ENCODE data around the gene STK38. TPM values are rescaled to one million over a fixed set of nuclear protein-coding genes. Genes with fewer than 3 reads are reported as not detected.
A peak's percentile ranks its signal among the peaks of the same experiment; 100 is the strongest.

STK38 gene
- total and polyA plus RNA-seq, 3 experiments from 2014 or later: 44.9 to 110 (median 47.6) TPM

DNA sequence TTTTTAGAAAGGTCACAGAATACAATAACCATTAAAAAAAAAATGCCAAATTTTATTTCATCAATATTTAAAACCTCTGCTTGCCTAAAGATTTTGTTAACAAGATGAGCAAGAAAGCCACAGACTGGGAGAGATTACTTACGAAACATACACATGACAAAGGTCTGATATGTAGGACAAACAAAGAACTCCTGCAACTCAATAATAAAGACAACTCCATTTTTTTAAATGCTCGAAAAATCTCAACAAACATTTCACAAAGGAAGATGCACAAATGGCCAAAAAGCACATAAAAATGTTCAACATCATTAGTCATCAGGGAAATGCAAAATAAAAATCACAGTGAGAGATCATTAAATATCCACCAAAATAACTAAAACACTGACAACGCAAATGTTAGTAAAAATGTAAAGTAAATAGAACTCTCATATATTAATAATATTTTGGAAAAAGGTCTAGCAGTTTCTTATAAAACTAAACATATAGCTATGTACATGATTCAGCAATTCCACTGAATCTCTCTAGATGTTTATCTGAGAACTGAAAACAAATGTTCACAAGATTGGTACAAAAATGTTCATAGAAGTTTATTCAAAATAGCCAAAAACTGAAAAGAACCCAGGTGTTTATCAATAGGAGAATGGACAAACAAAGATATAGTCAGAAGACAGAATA lies 10.3 kb downstream of the STK38 start:
- POLR2A ChIA-PET: interaction anchor here (0.6 kb wide), 1 partner anchor 36 kb away, joined by 3 read pairs; no protein-coding TSS in a partner anchor
- H3K4me1 Mint-ChIP-seq: peaks cover 69 to 88% (median 80%) of the 10 kb centered on the region in 3 donors
- Histone ChIP-seq H3K4me1 (ENCODE audit: insufficient read depth, low read length) (peaks cover 71% of the 10 kb centered on the region), H3K27me3 (ENCODE audit: insufficient read depth, low read length, poor library complexity, severe bottlenecking) (no peaks in the 10 kb centered on the region), H3K9me3 (ENCODE audit: low read length) (no peaks in the 10 kb centered on the region), H3K4me3 (ENCODE audit: low read length) (no peak overlapping the region), H3K27ac (ENCODE audit: low read depth, low read length) (no peak overlapping the region), H3K36me3 (ENCODE audit: insufficient read depth, low read length) (peaks cover 41% of the 10 kb centered on the region)
- no peak for DNase-seq
- H3K27me3 Mint-ChIP-seq: no peaks in the 10 kb centered on the region
- CTCF ChIA-PET: no interaction called here
- peak overlapping the region in 5 of 7 donors; percentile 8 to 61 (median 37) for H3K4me3 Mint-ChIP-seq
- H3K9me3 Mint-ChIP-seq: no peaks in the 10 kb centered on the region
- H3K27ac Mint-ChIP-seq: peak overlapping the region in 7 of 8 donors; percentile 9 to 91 (median 65)
- H3K36me3 Mint-ChIP-seq: peaks cover 23 to 87% (median 24%) of the 10 kb centered on the region in 3 donors

DNA sequence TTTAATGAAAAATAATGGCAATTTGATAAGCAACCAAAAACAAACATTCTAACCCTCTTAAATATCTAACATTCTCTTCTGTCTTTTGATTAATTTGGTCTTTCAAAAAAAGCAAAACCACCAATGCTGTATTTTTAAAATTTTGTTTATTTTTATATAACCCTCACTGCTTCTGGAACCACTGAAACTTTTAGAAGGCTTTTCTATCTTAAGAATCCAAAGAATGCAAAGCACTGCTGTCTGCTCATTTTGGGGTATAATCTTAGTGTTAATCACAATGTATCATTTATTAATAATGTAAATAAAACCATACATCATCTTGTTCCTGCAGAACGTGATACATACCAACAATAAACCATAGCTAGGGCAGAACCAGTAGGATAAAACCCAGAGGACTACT lies 14.0 kb downstream of the STK38 start:
- Mint-ChIP-seq H3K27me3 (no peaks in the 10 kb centered on the region), H3K4me3 (peak overlapping the region in 3 of 7 donors; percentile 6 to 62 (median 24)), H3K36me3 (peaks cover 20 to 93% (median 24%) of the 10 kb centered on the region in 3 donors), H3K27ac (peak overlapping the region in 6 of 8 donors; percentile 17 to 59 (median 48)), H3K9me3 (no peaks in the 10 kb centered on the region), H3K4me1 (peaks cover 65 to 89% (median 79%) of the 10 kb centered on the region in 3 donors)
- Histone ChIP-seq H3K27me3 (ENCODE audit: insufficient read depth, low read length, poor library complexity, severe bottlenecking) (no peaks in the 10 kb centered on the region), H3K4me1 (ENCODE audit: insufficient read depth, low read length) (peaks cover 64% of the 10 kb centered on the region), H3K36me3 (ENCODE audit: insufficient read depth, low read length) (peaks cover 40% of the 10 kb centered on the region), H3K9me3 (ENCODE audit: low read length) (no peaks in the 10 kb centered on the region), H3K27ac (ENCODE audit: low read depth, low read length) (no peak overlapping the region), H3K4me3 (ENCODE audit: low read length) (no peak overlapping the region)
- no peak for DNase-seq
- ChIA-PET POLR2A (interaction anchor here (0.7 to 1.2 kb wide), 3 partner anchors 11 to 61 kb away, joined by 3 to 6 read pairs (median 3); partner anchors contain the start of gene SRSF3), CTCF (interaction anchor here (1.4 to 1.8 kb wide), 2 partner anchors 66 to 82 kb away, joined by 4 to 5 read pairs; no protein-coding TSS in a partner anchor)

DNA sequence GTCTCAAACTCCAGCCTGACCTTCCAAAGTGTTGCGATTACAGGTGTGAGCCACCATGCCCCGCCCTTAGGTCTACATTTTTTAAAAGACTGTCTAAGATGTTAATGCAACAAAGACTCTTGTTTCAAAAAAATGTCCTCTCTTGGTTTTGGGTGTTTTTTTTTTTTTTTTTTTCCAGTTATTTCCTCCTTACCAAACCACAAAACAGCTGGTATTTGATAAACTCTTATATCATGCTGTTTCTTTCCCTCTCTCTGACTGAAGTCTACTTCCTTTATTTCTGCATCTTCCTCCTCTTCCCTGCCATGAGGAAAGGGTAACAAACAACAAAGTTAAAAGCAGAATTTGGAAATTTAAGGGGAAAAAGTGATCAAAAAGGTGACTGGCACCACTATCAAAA lies 21.2 kb downstream of the STK38 start:
- ChIA-PET CTCF (no interaction called here), POLR2A (no interaction called here)
- H3K36me3 Mint-ChIP-seq: peaks cover 12 to 87% (median 26%) of the 10 kb centered on the region in 3 donors
- peak overlapping the region in 3 of 8 donors; percentile 66 to 81 (median 79) for H3K27ac Mint-ChIP-seq
- Histone ChIP-seq H3K4me3 (ENCODE audit: low read length) (no peak overlapping the region), H3K4me1 (ENCODE audit: insufficient read depth, low read length) (peaks cover 31% of the 10 kb centered on the region), H3K27ac (ENCODE audit: low read depth, low read length) (no peak overlapping the region), H3K27me3 (ENCODE audit: insufficient read depth, low read length, poor library complexity, severe bottlenecking) (no peaks in the 10 kb centered on the region), H3K9me3 (ENCODE audit: low read length) (no peaks in the 10 kb centered on the region), H3K36me3 (ENCODE audit: insufficient read depth, low read length) (peaks cover 49% of the 10 kb centered on the region)
- peak overlapping the region in 1 of 7 donors; percentile 13 for H3K4me3 Mint-ChIP-seq
- no peak for DNase-seq
- peaks cover 40 to 69% (median 58%) of the 10 kb centered on the region in 3 donors for H3K4me1 Mint-ChIP-seq
- H3K27me3 Mint-ChIP-seq: no peaks in the 10 kb centered on the region
- H3K9me3 Mint-ChIP-seq: no peaks in the 10 kb centered on the region

DNA sequence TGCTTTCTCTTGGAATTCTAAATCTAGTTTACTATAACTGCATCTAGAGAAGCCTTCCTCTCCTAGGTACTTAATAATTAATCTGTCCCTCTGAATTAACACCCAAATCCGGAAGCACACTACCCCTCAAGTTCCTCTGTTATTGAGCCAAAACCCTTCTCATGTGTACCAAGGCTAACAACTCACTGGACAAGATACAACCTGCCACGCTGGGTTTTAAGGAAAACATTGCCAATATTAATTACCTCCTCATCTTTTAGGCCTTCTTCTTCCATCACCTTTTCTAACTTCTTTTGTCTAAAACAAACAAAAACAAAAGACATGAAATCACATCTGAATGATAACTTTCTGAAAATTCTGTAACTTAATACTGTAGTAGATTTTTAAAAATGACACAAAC lies 21.9 kb downstream of the STK38 start:
- no peaks in the 10 kb centered on the region for H3K27me3 ChIP-seq (ENCODE audit: insufficient read depth, low read length, poor library complexity, severe bottlenecking)
- POLR2A ChIA-PET: no interaction called here
- CTCF ChIA-PET: no interaction called here
- no peak overlapping the region for H3K4me3 Mint-ChIP-seq
- no peaks in the 10 kb centered on the region for H3K9me3 ChIP-seq (ENCODE audit: low read length)
- H3K27ac Mint-ChIP-seq: peak overlapping the region in 1 of 8 donors; percentile 60
- peaks cover 56% of the 10 kb centered on the region for H3K36me3 ChIP-seq (ENCODE audit: insufficient read depth, low read length)
- no peaks in the 10 kb centered on the region for H3K27me3 Mint-ChIP-seq
- H3K9me3 Mint-ChIP-seq: no peaks in the 10 kb centered on the region
- no peak overlapping the region for H3K4me3 ChIP-seq (ENCODE audit: low read length)
- no peak overlapping the region for H3K27ac ChIP-seq (ENCODE audit: low read depth, low read length)
- peaks cover 39 to 70% (median 58%) of the 10 kb centered on the region in 3 donors for H3K4me1 Mint-ChIP-seq
- no peak for DNase-seq
- peaks cover 32% of the 10 kb centered on the region for H3K4me1 ChIP-seq (ENCODE audit: insufficient read depth, low read length)
- peaks cover 12 to 85% (median 29%) of the 10 kb centered on the region in 3 donors for H3K36me3 Mint-ChIP-seq

DNA sequence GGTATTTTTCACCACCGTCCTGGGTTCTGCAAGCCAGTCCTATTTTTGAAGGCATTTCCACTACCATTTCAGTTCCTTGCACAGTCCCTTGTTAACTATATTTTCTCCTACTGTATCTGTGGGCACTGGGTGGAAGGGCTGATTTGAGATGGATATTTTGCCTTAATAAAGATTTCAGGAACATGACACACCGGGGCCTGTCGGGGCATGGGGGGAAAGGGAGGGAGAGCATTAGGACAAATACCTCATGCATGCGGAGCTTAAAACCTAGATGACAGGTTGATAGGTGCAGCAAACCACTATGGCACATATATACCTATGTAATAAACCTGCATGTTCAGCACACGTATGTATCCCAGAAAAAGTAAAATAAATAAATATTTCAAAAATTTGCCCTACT lies 22.4 kb downstream of the STK38 start:
- Mint-ChIP-seq H3K4me3 (no peak overlapping the region), H3K9me3 (no peaks in the 10 kb centered on the region), H3K4me1 (peaks cover 43 to 72% (median 62%) of the 10 kb centered on the region in 3 donors), H3K27me3 (no peaks in the 10 kb centered on the region), H3K27ac (peak overlapping the region in 2 of 8 donors; percentile 18 to 66), H3K36me3 (peaks cover 15 to 85% (median 29%) of the 10 kb centered on the region in 3 donors)
- no peaks in the 10 kb centered on the region for H3K9me3 ChIP-seq (ENCODE audit: low read length)
- CTCF ChIA-PET: no interaction called here
- DNase-seq: no peak
- POLR2A ChIA-PET: interaction anchor here (0.6 kb wide), 1 partner anchor 392 kb away, joined by 3 read pairs; no protein-coding TSS in a partner anchor
- H3K4me3 ChIP-seq (ENCODE audit: low read length): no peak overlapping the region
- H3K4me1 ChIP-seq (ENCODE audit: insufficient read depth, low read length): peaks cover 37% of the 10 kb centered on the region
- H3K27me3 ChIP-seq (ENCODE audit: insufficient read depth, low read length, poor library complexity, severe bottlenecking): no peaks in the 10 kb centered on the region
- H3K27ac ChIP-seq (ENCODE audit: low read depth, low read length): no peak overlapping the region
- H3K36me3 ChIP-seq (ENCODE audit: insufficient read depth, low read length): peaks cover 60% of the 10 kb centered on the region

DNA sequence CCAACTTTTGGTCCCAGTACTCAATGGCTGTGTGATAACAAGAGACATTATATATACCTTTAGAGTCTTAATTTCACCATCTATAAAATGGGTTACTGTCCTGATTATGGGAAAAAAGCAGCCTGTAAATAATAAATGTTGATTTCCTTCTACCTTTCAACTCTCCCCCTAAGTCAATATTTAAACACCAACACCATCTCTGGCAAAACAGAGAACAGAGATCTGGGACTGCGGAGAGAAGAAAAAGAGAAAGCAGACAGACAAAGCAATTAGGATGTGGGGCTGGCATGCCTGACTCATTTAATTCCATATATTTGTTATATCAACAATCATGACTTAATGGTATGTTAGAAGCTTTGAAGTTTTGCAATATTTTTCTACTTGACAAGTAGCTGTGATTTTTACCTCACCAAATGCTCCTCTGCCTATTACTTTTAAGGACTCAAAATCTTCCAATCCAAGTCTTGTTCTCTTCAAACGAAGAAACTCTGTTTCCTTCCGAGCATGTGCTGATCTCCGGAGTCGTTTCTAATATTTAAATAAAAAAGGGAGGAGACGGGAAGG lies 23.3 kb downstream of the STK38 start:
- H3K4me1 Mint-ChIP-seq: peaks cover 41 to 72% (median 62%) of the 10 kb centered on the region in 3 donors
- H3K36me3 Mint-ChIP-seq: peaks cover 15 to 85% (median 29%) of the 10 kb centered on the region in 3 donors

DNA sequence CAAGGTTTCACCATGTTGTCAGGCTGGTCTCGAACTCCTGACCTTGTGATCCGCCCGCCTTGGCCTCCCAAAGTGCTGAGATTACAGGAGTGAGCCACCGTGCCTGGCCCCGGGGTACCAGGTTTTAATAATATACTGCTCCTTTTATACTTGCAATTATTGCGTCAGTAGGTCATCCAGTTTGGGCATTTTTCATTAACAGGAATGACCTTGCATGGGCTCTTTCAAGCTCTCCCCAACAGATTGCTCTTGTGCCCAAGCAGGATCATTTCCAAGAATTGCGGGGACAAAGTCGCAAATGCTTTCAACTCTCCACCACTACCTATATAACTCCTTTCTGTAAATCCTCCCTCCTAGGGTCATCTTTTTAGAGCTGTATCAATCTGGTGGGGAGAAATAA lies 23.8 kb downstream of the STK38 start:
- POLR2A ChIA-PET: interaction anchor here (1.6 kb wide), 1 partner anchor 74 kb away, joined by 4 read pairs; no protein-coding TSS in a partner anchor
- Histone ChIP-seq H3K4me3 (ENCODE audit: low read length) (no peak overlapping the region), H3K27ac (ENCODE audit: low read depth, low read length) (no peak overlapping the region), H3K36me3 (ENCODE audit: insufficient read depth, low read length) (peaks cover 60% of the 10 kb centered on the region), H3K27me3 (ENCODE audit: insufficient read depth, low read length, poor library complexity, severe bottlenecking) (no peaks in the 10 kb centered on the region), H3K4me1 (ENCODE audit: insufficient read depth, low read length) (peaks cover 36% of the 10 kb centered on the region), H3K9me3 (ENCODE audit: low read length) (no peaks in the 10 kb centered on the region)
- CTCF ChIA-PET: interaction anchor here (1.5 kb wide), 1 partner anchor 25 kb away, joined by 3 read pairs; no protein-coding TSS in a partner anchor
- no peaks in the 10 kb centered on the region for H3K27me3 Mint-ChIP-seq
- H3K9me3 Mint-ChIP-seq: no peaks in the 10 kb centered on the region
- H3K27ac Mint-ChIP-seq: peak overlapping the region in 5 of 8 donors; percentile 21 to 56 (median 38)
- peaks cover 43 to 72% (median 62%) of the 10 kb centered on the region in 3 donors for H3K4me1 Mint-ChIP-seq
- DNase-seq: no peak
- no peak overlapping the region for H3K4me3 Mint-ChIP-seq
- H3K36me3 Mint-ChIP-seq: peaks cover 15 to 85% (median 31%) of the 10 kb centered on the region in 3 donors

More for the DNA sequence above, 23.3 kb downstream of the STK38 start:
- Histone ChIP-seq H3K27me3 (ENCODE audit: insufficient read depth, low read length, poor library complexity, severe bottlenecking) (no peaks in the 10 kb centered on the region), H3K9me3 (ENCODE audit: low read length) (no peaks in the 10 kb centered on the region), H3K27ac (ENCODE audit: low read depth, low read length) (no peak overlapping the region), H3K4me1 (ENCODE audit: insufficient read depth, low read length) (peaks cover 40% of the 10 kb centered on the region), H3K36me3 (ENCODE audit: insufficient read depth, low read length) (peaks cover 59% of the 10 kb centered on the region), H3K4me3 (ENCODE audit: low read length) (no peak overlapping the region)
- H3K9me3 Mint-ChIP-seq: no peaks in the 10 kb centered on the region
- POLR2A ChIA-PET: interaction anchor here (0.6 to 1.6 kb wide), 2 partner anchors 74 to 391 kb away, joined by 3 to 4 read pairs; no protein-coding TSS in a partner anchor
- CTCF ChIA-PET: interaction anchor here (1.5 kb wide), 1 partner anchor 25 kb away, joined by 3 read pairs; no protein-coding TSS in a partner anchor
- peak overlapping the region in 4 of 8 donors; percentile 23 to 94 (median 47) for H3K27ac Mint-ChIP-seq
- DNase-seq: no peak
- no peak overlapping the region for H3K4me3 Mint-ChIP-seq
- no peaks in the 10 kb centered on the region for H3K27me3 Mint-ChIP-seq

Data from CD8-positive, alpha-beta memory T cell (primary cell).